Fibroblast of villous mesenchyme (primary cell): ENCODE measurements around the gene HDAC11. TPM values are rescaled to one million over a fixed set of nuclear protein-coding genes. Genes with fewer than 3 reads are reported as not detected.
A peak's percentile ranks its signal among the peaks of the same experiment; 100 is the strongest.

Experiments used
- DNase-seq: peaks from one replicate; pipeline ENCODE4 v3.0.0-alpha.2; 2010; ENCODE audit warnings: low read depth
- H3K4me3 ChIP-seq: 2 replicates; pipeline ENCODE4 v1.5.1; 2011; ENCODE audit warnings: low read depth, mild to moderate bottlenecking, low read length
- CTCF ChIP-seq: IDR thresholded peaks from 2 replicates; pipeline ENCODE4 v1.5.1; 2012; ENCODE audit warnings: low read depth, mild to moderate bottlenecking, low read length; ENCODE audit not compliant: insufficient read depth
- total RNA-seq: library from RNA; depleted of rRNA; stranded (reverse); fragments of >200 nt; gene quantifications from 2 replicates; pipeline ENCODE4 v1.2.3, GENCODE V29; 2012

Gene HDAC11
- total RNA-seq, 1 donor, result 9.5 TPM

GRCh38 chr3:13530241-13531009 lies 50.3 kb downstream of the HDAC11 start:
- no peak for TF ChIP-seq CTCF
- DNase-seq, result no peak
- no peak overlapping the region for H3K4me3 ChIP-seq

GRCh38 chr3:13532085-13532484 lies 52.0 kb downstream of the HDAC11 start:
- H3K4me3 ChIP-seq, result no peak overlapping the region
- TF ChIP-seq CTCF, result no peak
- peak; percentile 82 for DNase-seq

- no peak overlapping the region for H3K4me3 ChIP-seq
- no peak for DNase-seq
- no peak for TF ChIP-seq CTCF
Measured at GRCh38 chr3:13532631-13533030, 52.5 kb downstream of the HDAC11 start.

- no peak overlapping the region for H3K4me3 ChIP-seq
- no peak for DNase-seq
- TF ChIP-seq CTCF, result no peak
Measured at GRCh38 chr3:13533885-13534301, 53.8 kb downstream of the HDAC11 start.

GRCh38 chr3:13535526-13535875 lies 55.4 kb downstream of the HDAC11 start:
- no peak for DNase-seq
- no peak for TF ChIP-seq CTCF
- H3K4me3 ChIP-seq, result no peak overlapping the region

GRCh38 chr3:13535905-13536304 lies 55.8 kb downstream of the HDAC11 start:
- no peak for TF ChIP-seq CTCF
- DNase-seq, result no peak
- H3K4me3 ChIP-seq, result no peak overlapping the region

- no peak for DNase-seq
- no peak for TF ChIP-seq CTCF
- H3K4me3 ChIP-seq, result no peak overlapping the region
Measured at GRCh38 chr3:13536432-13536831, 56.3 kb downstream of the HDAC11 start.
